GM19467 (cell line): Measurements from ENCODE around the gene MTRR.
A peak's percentile ranks its signal among the peaks of the same experiment; 100 is the strongest.

Experiments
- ATAC-seq: cut with Tn5 transposase; IDR thresholded peaks from one replicate; pipeline ENCODE4 v1.9.1; 2021; ENCODE audit warnings: mild to moderate bottlenecking, moderate library complexity; ENCODE audit not compliant: unreplicated experiment

MTRR gene

DNA sequence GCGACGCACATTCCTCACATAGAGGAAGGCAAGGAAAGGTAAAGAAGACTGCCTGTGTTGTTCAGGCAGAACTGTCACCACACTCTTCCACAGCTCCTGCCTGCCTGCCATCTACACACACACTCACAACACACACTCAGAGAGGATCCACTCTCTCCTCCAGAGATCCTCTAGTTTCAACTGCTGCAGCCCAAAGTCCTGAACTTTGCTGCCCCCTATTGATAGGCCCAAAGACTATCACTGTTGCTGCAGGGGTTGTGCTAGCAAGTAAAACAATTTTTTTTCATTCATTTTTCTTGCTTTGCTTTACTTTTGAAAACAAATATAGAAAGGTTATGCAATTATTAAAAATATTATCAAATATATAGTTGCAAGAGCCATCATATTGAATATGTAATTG lies 12.1 kb upstream of the MTRR start:
- ATAC-seq = no peak

DNA sequence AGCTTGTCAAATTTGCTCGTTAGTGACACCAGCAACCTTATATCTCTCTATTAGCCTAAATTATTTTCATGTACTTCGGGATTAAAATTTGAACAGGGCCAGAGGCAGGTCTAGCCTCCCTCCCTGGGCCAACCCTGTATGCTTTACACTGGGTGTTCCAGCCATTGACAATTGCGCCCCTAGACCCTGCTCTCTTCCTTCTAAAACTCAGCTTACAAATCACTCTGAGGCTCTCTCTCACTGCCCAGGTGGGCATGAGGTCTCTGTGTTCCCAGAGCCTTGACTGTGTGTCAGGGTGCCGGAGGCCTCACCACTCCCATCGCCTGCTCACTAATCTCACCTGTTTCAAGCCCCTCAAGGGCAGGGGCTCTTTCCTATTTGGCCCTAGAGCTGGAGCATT lies 11.6 kb upstream of the MTRR start:
- ATAC-seq = no peak

DNA sequence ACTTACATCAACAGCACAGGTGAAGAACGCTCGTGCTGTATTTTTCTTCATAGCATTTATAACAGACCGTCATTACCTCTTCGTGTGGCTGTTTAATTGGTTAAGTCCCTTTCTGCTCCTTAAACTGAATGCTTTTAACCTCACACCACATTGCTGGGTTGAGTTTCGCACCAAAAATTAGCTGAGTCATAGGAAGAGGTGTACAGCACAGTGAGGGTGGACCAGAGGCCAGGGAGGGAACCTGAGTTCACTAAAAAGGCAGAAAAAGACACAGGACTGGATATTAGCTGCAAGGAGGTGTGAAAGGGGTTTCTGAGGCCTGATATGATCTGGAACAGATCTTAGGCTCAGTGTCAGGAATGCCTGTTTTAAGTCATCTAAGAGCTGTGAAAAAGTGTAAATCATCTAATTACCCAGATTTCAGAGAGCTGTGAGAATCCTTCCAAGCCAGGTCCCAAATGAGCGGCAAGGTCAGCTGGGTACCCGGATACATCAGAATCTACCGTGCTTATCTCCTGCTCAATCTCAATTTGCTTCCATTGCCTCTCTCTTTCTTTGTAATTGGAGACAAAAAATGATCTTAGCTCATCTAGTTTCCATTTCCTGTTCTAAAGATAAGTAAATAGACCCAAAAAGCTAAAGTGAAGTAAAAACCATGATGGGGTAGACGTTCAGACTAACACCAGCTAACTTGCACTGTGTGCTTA lies 10.9 kb upstream of the MTRR start:
- no peak for ATAC-seq

DNA sequence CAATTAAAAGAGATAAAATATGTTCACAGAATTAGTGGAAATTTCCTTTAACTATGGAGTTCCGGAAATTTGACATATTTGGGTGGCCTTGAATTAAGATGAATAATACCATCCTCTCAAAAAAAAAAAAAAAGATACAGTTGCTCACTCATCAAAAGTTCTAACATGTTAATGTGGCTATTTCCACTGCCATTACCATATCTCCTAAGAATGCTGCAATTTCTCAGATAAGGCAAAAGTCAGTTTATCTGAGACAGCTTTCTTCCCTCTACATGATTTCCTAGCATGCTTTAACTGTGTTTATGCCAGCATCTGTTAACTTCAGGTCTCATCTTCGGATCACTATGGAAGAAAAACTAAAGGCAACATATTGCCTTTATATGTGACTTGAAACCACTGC lies 2.8 kb upstream of the MTRR start:
- ATAC-seq = no peak

DNA sequence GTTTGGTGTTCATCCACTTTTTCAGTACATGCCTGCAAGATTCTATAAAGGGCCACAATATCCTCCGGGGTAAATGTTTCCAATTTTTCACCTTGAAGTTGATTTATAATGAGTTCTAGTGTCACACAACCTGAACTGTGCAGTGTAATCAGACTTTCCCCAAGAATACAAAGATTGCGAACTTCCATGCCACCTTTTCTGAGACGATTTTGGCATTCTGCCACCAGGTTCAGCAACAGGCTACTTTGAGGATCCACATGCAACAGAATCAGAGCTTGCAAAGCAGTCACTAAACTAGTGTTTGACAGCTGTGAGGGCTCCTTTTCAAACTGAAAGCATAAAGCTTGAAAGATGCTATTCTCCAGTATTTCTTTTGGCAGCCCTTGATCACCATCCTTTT lies 1.7 kb upstream of the MTRR start:
- ATAC-seq = no peak

DNA sequence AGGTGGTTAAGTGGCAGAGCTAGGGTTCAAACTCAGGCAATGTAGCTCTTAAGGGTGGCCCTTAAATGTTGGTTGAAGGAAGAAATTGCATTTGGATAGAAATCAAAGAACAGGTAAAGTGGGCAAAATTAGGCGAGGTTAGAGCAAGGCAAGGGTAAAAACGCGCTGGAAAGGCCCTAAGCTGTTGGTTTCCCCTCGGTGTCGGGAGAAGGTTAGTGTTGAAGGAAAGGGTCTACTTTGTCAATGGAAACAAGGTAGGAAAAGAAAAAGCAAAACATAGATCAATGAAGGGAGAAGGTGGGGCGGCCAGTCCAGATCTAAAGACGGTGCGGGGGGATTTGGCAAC lies 548 bp upstream of the MTRR start:
- no peak for ATAC-seq

DNA sequence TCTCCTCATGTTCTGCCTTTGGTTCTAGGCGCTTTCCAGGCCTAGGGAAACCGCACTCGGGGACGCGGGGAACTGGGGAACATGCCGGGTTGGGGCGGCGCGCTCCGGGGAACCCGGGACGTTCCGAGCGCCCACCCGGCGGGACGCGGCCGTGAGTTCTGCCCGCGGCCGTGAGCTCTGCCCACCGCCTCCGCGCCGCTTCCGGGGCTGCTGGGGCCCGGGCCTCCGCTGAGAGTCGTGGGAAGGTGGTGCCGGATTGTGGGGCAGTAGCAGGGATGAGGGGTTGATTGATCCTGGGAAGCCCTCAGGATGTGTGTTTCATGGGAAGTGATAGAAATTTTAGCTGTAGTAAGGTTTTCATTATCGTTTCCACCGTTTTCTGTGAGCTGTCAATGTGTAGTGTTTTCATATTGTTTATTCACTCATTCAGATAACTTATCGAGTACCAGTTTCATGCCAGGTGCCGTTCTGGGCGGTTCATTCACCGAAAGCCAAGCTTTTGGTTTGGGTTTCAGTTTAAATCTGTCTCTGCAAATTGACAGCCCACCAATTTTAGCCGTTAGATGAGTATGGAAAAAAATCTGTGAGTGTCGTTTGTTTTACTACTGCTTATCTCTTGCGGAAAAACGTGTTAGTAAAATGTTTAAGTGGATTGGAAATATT lies 657 bp downstream of the MTRR start:
- ATAC-seq = peak; percentile 28

DNA sequence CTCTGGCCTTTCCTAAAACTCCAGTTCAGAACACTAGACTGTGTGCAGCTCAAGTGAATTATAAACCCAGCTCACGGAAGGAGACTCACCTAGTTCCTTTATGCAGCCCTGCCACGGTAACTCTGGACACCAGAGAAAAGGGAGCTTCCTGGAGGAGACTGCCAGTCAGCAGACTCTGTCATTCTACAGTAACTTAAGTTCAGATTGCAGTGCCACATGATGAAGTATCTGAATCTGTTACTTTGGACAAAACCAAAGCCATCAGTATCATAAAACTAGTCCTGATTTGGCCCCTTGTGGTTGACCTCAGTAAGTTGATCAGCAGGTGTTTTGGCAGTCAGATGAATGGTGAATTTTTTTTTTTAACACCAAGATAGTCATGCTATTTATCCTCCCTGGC lies 2.7 kb downstream of the MTRR start:
- peak; percentile 18 for ATAC-seq

DNA sequence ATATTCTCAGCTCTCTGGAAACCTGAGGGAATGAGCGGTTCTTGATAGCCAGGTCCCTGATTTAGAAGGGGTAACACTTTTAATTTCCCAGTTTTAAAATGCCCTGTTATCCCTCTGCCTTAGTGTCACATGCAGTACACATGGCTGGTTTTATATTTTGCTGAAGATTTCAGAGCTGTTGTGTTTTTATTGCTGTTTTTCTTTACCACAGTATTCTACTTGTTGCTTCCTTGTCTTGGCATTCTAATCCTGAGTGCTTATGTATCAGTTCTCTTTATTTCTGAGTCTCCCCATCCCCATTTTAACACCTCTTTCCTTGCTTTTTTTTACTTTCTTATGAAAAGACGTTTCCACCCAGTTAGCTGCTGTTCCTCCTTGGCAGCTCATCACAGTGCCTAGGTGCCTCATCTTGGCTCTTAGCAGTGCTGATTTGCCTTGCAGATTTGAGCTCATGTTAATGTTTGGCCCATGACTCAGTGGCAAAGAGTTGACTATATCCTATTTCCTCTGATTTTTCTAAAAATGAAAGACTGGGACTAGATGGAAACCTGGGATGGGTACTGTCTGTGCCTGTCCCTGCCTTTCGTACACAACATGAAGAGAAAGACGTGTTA lies 3.7 kb downstream of the MTRR start:
- no peak for ATAC-seq

DNA sequence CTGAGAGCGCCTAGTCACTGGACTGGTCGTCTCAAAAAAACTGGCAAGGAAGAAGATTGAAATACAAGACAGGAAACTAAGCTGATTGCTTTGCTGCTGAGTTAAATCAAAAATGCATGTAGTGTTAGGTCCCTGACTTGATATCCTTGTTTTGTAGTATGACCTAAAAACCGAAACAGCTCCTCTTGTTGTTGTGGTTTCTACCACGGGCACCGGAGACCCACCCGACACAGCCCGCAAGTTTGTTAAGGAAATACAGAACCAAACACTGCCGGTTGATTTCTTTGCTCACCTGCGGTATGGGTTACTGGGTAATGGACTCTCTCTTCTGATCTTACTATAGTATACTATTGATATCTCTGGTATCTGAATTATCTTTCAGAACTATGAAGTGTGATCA lies 4.3 kb downstream of the MTRR start:
- ATAC-seq = no peak

DNA sequence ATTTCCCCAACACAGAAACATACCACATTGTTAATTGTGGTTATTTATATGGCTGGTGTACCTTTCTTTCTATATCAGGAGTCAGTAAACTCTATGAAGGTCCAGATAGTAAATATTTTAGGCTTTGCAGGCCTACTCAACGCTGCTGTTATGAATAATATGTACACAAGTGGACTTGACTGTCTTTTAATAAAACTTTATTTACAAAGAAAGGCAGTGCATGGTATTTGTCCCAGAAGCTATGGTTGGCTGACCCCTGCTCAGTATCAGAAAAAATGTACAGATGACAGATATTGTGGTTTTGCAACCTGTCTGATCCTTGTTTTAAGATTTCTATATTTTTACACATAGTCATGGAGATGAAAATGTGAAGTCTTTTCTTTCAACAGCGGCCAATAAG lies 5.7 kb downstream of the MTRR start:
- ATAC-seq = no peak

DNA sequence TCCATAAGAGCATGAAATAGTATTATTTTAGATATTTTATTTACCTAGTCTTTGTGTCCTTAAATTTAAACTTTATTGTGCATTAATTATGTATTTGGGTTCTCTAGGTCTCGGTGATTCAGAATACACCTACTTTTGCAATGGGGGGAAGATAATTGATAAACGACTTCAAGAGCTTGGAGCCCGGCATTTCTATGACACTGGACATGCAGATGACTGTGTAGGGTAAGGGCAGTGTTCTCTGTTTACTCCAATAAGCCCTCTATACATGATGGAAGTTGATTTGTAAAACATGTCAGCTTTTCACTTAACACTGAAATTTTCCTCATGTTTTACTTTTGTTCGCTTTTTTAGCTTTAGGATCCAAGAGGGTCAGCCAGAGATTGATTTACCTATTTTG lies 6.2 kb downstream of the MTRR start:
- no peak for ATAC-seq

DNA sequence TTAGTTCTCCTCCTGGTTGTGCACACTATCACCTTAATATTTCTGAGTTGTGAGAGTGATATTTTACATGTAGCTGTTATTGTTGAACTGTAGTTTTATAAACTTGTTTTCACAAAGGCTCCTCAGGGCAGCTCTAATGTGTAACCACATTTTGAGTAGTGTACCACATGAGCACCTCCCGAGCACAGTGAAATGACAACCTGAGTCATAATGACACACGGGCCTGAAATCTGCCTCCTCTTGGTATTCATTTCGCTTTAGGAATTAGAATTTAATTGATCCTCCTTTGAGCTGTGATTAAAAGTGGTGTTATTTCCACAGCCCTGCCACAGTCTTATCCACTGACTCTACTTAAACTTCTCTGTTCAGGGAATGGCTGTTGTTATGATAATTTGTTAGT lies 7.9 kb downstream of the MTRR start:
- no peak for ATAC-seq

DNA sequence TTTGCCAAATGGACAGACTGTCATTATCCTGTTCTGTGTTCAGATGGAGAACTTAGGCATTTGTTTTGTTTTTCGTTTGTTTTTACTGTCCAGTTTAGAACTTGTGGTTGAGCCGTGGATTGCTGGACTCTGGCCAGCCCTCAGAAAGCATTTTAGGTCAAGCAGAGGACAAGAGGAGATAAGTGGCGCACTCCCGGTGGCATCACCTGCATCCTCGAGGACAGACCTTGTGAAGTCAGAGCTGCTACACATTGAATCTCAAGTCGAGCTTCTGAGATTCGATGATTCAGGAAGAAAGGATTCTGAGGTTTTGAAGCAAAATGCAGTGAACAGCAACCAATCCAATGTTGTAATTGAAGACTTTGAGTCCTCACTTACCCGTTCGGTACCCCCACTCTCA lies 8.9 kb downstream of the MTRR start:
- ATAC-seq = no peak

DNA sequence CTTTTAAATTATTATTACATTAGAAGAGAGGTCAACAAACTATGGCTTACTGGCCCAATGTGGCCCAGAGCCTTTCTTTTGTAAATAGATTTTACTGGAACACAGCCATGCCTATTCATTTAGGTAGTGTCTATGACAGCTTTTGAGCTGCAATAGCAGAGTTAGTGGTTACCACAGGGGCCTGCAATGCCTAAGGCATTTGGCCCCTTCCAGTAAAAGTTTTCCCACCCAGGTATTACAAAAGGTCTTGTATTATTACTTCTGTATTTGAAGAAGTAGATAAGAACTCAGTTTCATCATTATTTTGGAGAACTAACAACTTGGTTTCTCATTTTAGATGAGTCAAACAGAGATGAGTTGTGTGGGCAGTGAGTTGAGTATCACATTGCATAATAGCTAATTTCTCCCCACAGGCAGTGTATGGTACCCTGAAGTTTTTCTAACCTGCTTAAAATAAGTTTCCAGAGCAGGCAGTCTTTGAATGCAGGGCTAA lies 9.5 kb downstream of the MTRR start:
- peak; percentile 87 for ATAC-seq

DNA sequence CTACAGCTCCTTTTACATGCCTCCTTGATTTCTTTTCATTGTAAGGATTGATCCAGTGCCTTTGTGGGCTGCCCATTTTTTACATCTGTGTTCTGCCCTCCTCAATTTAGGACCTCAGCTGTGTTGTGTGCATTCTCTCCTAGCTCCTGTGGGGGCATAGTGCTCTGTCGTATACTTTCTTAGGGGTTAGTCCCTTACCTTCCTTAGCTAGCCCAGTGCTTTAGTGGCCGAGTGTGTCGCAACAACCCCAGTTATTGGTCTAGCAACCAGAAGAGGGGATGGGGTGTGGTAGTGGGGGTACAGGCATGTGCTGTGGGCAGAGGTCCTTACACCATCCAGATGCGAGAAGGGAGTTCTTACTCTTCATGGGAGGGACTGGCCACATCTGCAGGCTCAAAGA lies 12.1 kb downstream of the MTRR start:
- ATAC-seq = no peak

DNA sequence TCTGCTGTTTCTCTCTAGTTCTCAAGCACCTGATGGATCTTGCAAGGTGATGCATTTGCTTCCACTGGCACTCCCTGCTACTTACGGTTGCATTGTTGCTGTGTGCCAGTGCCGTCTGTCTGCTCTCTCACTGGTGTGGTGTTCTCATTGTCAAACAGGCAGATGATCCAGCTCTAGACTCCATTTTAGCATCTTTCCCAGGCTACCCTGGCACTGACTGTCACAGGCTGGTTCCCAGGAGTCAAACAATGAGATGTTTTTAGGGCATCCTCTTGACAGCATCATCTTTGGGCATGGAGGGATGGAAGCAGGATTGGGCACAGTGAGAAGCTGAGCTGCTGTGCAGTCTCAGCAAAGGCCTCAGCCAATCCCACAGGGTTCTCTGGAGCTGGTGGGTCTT lies 12.9 kb downstream of the MTRR start:
- ATAC-seq = no peak

DNA sequence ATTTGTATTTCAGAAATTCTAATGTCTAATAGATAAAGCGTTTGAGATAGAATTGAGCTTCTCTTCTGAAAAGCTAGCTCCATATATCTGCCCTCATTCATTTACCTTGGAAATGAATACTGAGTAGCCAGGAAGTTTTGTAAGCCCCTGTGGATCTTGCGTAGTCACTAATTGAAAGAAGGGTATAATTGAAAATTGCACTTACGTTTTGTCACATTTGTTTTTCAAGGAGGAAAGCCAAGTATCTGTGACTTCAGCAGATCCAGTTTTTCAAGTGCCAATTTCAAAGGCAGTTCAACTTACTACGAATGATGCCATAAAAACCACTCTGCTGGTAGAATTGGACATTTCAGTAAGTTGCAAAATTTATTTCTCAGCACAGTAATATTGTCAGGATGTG lies 14.0 kb downstream of the MTRR start:
- no peak for ATAC-seq

DNA sequence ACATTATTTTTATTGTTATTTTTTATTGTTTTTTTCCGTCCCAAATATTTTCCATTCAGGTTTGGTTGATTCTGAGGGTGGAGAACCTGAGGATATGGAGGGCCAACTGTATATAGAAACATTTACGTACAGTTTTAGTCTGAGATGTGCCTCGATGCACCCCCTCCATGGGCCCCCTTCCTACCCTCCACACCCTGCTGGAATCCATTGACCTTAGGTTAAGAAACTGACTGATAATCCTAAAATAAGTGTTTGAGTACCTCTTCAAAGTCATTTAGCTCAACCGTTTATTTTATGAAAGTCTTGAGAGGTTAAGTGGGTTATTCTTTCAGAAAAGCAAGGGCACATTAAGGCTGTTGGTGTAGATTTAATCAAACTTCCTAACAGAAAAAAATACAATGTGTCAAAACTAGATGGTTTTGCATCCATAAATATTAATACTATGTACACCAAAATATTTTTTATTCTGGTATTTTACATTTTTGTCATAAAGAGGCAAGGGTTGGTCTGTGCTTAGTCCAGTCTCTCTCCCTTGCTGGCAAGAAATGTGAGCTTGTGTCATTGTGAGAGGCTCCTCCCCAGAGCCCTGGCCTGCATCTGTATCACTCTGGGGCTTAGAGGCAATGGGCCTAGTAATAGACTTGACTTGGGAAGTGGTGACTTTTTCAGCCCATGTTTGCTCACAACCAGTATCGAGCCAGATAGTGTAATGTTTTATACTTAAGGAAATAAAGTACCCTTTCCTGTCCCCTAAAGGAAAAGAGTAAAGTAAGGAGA lies 15.7 kb downstream of the MTRR start:
- ATAC-seq = no peak

DNA sequence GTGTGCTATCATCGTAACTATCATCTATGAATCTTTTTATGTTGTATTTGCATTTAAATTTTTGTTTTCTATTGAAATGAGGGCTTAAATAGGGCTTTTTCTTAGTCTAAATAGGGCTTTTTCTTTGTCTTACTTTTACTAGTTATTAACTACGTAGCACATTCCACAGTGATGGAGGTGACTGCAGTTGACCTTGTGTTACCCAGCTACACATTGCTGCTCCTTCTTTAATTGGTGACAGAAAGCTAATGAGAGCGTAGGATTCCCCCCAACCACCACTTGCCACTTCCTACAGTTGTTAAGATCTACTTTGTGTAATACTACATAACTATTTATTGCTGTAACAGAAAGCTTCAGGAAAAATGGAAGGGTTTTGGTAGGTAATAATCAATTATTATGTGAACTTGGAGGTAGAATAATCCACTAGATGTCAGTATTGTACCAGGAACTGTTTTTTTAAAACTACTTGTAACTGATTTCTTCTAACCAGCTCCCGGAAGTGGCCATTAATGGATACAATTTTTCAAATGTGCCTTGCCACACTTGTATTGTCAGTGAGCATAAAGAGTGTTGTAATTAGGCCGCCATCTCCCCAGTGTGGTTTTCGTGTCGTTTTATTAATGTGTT lies 18.0 kb downstream of the MTRR start:
- peak; percentile 55 for ATAC-seq

DNA sequence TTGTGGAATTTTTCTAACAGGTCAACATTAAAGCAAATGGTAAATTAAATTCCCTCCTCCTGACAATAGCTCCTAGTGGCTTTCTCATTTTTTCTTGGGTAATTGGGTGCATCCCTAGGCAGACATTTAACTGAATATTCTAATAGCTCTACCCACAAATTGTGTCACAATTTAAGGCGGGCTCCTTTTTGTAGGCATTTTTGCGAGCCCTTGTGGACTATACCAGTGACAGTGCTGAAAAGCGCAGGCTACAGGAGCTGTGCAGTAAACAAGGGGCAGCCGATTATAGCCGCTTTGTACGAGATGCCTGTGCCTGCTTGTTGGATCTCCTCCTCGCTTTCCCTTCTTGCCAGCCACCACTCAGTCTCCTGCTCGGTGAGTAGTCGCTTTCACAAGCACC lies 20.0 kb downstream of the MTRR start:
- no peak for ATAC-seq
